Measurements from ENCODE around the gene GNAS. TPM values are rescaled to one million over a fixed set of nuclear protein-coding genes. Genes with fewer than 3 reads are reported as not detected.
A peak's percentile ranks its signal among the peaks of the same experiment; 100 is the strongest.

GNAS gene
- total and polyA plus RNA-seq, 9 of the 15 experiments (the other 6 are each of a cell fraction or from before 2014, with no cell fraction given) = 128 to 648 (median 266) TPM

DNA sequence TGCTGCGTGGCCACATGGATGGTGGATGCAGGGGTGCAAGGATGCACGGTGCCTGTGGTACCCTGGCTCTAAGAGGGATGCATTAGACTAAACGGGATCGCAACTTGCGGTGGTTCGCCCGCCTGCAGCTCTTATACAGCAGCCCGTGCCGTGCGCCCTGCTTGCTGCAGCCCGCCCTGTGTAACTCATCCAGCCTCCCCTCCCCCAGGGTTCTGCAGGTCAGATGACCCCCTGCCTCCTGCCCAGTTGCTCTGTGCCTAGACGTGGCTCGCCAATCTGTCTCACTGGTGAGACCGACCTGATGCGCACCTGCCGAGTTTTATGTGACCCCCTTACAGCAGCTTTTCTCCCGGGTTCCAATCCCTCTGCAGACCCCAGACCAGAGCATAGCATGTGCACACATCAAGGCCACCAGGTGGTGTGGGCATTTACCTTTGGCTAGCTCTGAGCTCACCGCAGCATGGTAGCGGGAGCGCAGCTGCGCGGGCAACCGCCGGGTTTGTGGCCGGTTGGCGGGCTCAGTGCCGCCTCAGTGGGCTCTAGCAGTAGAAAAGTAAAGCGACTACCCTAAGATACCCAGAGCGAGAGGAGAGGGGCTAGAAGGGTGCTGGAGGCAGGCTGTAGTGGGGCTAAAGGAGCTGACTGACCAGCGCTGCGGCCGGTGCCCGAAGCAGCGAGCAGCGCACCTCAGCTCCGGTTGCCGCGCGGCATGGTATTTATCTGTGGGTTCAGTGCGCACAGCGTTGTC, 1.1 kb upstream of the GNAS start:
- TF ChIP-seq HMG20A (CRISPR knock-in tag; conservative IDR thresholded peaks at IDR 0.05) = no peak
- TF ChIP-seq C11orf30 (IDR thresholded peaks at IDR 0.05; ENCODE audit: low read depth) = no peak
- TF ChIP-seq POLR3A (IDR thresholded peaks at IDR 0.05; ENCODE audit: borderline replicate concordance, extremely low read depth, insufficient read depth, insufficient read length) = no peak
- no peak for TF ChIP-seq NFXL1 (CRISPR knock-in tag; IDR thresholded peaks at IDR 0.05)
- TF ChIP-seq ASH1L (IDR thresholded peaks at IDR 0.05; ENCODE audit: borderline replicate concordance, low read depth, partially characterized antibody) = no peak
- peaks cover 0 to 39% of the 10 kb centered on the region in 2 experiments; a peak in 2 of 5 replicates for H3K4me1 ChIP-seq (replicated peaks in 1 of 2; ENCODE audit: control insufficient read depth in 2 of 2, insufficient read depth in 2 of 2, low read length in 2 of 2)
- intact Hi-C loops (cut with micrococcal nuclease) (no loop called here), in situ Hi-C loops (cut with MboI) (loop anchor here (10.0 kb wide), 1 partner anchor 367 kb away; no protein-coding TSS in a partner anchor)
- DNase-seq (ENCODE audit: extremely low read depth in 1 of 4, low spot score in 3 of 4) (no peak), FAIRE-seq (no peak), ATAC-seq (no peak)
- ChIA-PET CTCF (ENCODE audit: low intra/inter-chr PET ratio) (interaction anchor here (0.6 to 1.2 kb wide), 2 partner anchors 197 to 369 kb away, joined by 4 to 6 read pairs; no protein-coding TSS in a partner anchor), POLR2A (no interaction called here)
- WGBS (ENCODE audit: insufficient coverage, low coverage, missing lambda C conversion rate) = 48% methylated on average over 31 of the region's 41 CpGs
- H3K36me3 ChIP-seq (ENCODE audit: control insufficient read depth, insufficient read depth, low read length) = no peaks in the 10 kb centered on the region
- BruUV-seq (replicated peaks) = no TSS peak
- H3K27ac ChIP-seq (ENCODE audit: extremely low read depth, low read depth, low read length) = no peak overlapping the region
- peak overlapping the region; percentile 54; the same call in 1 of the 2 replicates for H3K4me2 ChIP-seq (ENCODE audit: insufficient read depth, low read length)
- H4K20me1 ChIP-seq (replicated peaks; ENCODE audit: control insufficient read depth, insufficient read depth, low read length) = no peaks in the 10 kb centered on the region
- no peak overlapping the region for H3K9ac ChIP-seq (ENCODE audit: insufficient read depth in 1 of 2, low read depth in 2 of 2, low read length in 2 of 2)
- H3K9me3 ChIP-seq (replicated peaks; ENCODE audit: control insufficient read depth, insufficient read depth, low read depth, low read length) = no peaks in the 10 kb centered on the region
- peak overlapping the region; percentile 63; the same call in 1 of the 2 replicates for H2AFZ ChIP-seq (ENCODE audit: low read depth, low read length)
- H3K27me3 ChIP-seq (ENCODE audit: control insufficient read depth in 2 of 2, insufficient read depth in 2 of 2, low read length in 2 of 2) = peaks cover 0 to 21% of the 10 kb centered on the region in 2 experiments; a peak in 2 of 5 replicates
- H3K9me1 ChIP-seq (ENCODE audit: control insufficient read depth, insufficient read depth, low read length) = no peaks in the 10 kb centered on the region
- no peak overlapping the region for H3K4me3 ChIP-seq
- H3K79me2 ChIP-seq (ENCODE audit: control insufficient read depth, insufficient read depth, low read length) = no peaks in the 10 kb centered on the region
